ENCODE measurements around the gene RPP30. TPM values are rescaled to one million over a fixed set of nuclear protein-coding genes. Genes with fewer than 3 reads are reported as not detected.
"Not testable (repeated sequence)": the region's sequence is repeated elsewhere in the genome, so short reads cannot be mapped to it uniquely, and the experiment has no call there.

The RPP30 gene
- total RNA-seq, 1 experiment from 2014 or later: 36.6 TPM

DNA sequence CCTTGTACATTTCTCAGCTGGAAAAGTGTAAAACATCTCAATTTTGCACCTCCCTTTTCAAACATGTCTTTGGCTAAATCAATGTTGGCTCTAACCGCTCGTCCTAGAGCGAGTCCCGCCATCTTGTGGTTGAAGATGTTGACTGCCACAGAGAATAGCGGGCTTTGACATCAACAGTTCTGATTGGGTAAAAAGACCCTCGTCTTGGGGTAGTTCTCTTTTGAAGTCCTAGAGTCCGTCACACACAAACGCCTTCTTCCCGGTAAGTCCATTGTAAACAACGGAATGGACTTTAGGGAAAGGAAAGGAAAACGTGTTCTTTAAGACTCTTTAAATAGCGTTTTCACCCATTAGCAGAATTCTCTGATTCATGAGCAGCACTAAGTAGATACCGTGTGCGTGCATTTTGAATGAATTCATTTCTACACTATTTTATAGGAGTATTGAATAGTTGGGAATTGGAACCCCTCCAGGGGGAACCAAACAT, 452 bp upstream of the RPP30 start:
- Mint-ChIP-seq H3K4me3 (ENCODE audit: low read depth, unreplicated experiment) (peak overlapping the region; percentile 80), H3K4me1 (ENCODE audit: low read depth, unreplicated experiment) (peaks cover 15% of the 10 kb centered on the region), H3K36me3 (ENCODE audit: insufficient read depth, unreplicated experiment) (peaks cover 13% of the 10 kb centered on the region), H3K27ac (ENCODE audit: unreplicated experiment) (peak overlapping the region; percentile 56), H3K27me3 (ENCODE audit: unreplicated experiment) (peaks cover 36% of the 10 kb centered on the region), H3K9me3 (ENCODE audit: low read depth, unreplicated experiment) (peaks cover 3% of the 10 kb centered on the region)
- BruUV-seq (replicated peaks): no TSS peak
- intact Hi-C loops (cut with micrococcal nuclease; ENCODE audit: unreplicated experiment): loop anchor here (2.0 kb wide), 1 partner anchor 121 kb away; no protein-coding TSS in a partner anchor
- peak; percentile 21 for DNase-seq
- TF ChIP-seq CTCF (IDR thresholded peaks at IDR 0.05; ENCODE audit: unreplicated experiment): no peak
- CTCF ChIA-PET: interaction anchor here (0.9 to 1.1 kb wide), 2 partner anchors 10 to 17 kb away, joined by 3 to 4 read pairs; no protein-coding TSS in a partner anchor

DNA sequence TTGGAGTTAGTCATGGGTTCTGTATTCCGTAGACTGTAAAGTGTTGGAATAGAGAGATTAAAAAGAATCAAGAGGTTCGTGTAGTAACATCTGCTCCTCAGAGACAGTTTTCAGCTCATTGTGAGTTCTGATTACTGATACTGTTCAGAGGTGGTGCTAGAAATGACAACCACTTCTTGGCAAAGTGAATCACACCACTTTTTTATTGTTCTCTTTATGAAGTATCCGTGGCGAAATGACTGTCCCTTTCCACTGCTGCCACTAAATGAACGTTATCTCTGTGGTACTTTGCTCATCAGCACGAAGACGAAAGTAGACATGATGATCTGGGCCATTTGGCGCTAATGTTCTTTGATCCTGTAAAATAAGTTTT, 860 bp downstream of the RPP30 start:
- Mint-ChIP-seq H3K4me1 (ENCODE audit: low read depth, unreplicated experiment) (peaks cover 15% of the 10 kb centered on the region), H3K36me3 (ENCODE audit: insufficient read depth, unreplicated experiment) (peaks cover 19% of the 10 kb centered on the region), H3K27ac (ENCODE audit: unreplicated experiment) (peak overlapping the region; percentile 56), H3K4me3 (ENCODE audit: low read depth, unreplicated experiment) (peak overlapping the region; percentile 80), H3K27me3 (ENCODE audit: unreplicated experiment) (peaks cover 27% of the 10 kb centered on the region), H3K9me3 (ENCODE audit: low read depth, unreplicated experiment) (peaks cover 3% of the 10 kb centered on the region)
- CTCF ChIA-PET: no interaction called here
- DNase-seq: no peak
- TSS peak; percentile 62 for BruUV-seq (replicated peaks)
- no peak for TF ChIP-seq CTCF (IDR thresholded peaks at IDR 0.05; ENCODE audit: unreplicated experiment)
- intact Hi-C loops (cut with micrococcal nuclease; ENCODE audit: unreplicated experiment): no loop called here

DNA sequence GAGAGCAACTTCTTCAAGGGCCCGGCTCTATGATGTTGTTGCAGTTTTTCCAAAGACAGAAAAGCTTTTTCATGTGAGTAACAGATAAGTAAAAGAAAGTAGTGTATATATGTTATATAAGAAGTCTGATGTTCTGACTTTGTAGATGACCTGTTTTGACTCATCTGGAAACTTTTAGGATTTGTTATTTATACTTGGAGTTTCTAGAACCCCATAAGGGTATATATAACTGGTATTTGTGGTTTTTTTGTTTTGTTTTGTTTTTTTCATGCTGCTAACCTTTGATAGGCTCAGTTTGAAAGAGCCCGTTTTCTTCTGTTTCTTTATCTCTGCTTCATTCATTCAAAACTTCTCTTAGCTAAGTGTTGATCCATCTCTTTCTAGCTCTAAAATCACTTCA, 7.3 kb downstream of the RPP30 start:
- H3K4me1 Mint-ChIP-seq (ENCODE audit: low read depth, unreplicated experiment): peaks cover 5% of the 10 kb centered on the region
- peaks cover 10% of the 10 kb centered on the region for H3K36me3 Mint-ChIP-seq (ENCODE audit: insufficient read depth, unreplicated experiment)
- no peak overlapping the region for H3K27ac Mint-ChIP-seq (ENCODE audit: unreplicated experiment)

DNA sequence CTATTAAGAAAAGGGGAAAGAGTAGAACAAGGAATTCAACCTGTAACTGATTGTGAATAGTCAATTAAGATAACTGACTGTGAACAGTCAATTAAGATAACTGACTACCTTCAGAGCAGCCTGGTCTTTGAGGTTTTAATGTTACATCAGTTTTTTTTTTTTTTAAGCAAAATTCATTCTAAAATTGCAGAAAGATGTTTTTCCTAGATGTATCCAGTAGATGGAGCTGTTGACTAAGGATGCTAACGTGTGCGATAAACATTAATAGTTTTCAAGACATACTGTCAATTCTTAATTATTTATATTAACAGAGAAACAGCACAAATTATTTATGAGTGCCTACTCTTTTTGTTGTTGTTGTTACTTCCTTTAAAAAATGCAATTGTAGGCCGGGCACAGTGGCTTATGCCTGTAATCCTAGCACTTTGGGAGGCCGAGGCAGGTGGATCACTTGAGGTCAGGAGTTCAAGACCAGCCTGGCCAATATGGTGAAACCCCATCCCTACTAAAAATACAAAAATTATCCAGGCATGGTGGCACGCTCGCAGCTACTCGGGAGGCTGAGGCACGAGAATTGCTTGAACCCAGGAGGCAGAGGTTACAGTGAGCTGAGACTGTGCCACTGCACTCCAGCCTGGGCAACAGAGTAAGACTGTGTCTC, 8.4 kb downstream of the RPP30 start:
- not testable (repeated sequence) for H3K36me3 Mint-ChIP-seq (ENCODE audit: insufficient read depth, unreplicated experiment); H3K27ac Mint-ChIP-seq (ENCODE audit: unreplicated experiment); H3K9me3 Mint-ChIP-seq (ENCODE audit: low read depth, unreplicated experiment); DNase-seq; H3K27me3 Mint-ChIP-seq (ENCODE audit: unreplicated experiment); H3K4me3 Mint-ChIP-seq (ENCODE audit: low read depth, unreplicated experiment); H3K4me1 Mint-ChIP-seq (ENCODE audit: low read depth, unreplicated experiment); BruUV-seq (replicated peaks)
- peak; percentile 28 for TF ChIP-seq CTCF (IDR thresholded peaks at IDR 0.05; ENCODE audit: unreplicated experiment)
- intact Hi-C loops (cut with micrococcal nuclease; ENCODE audit: unreplicated experiment): loop anchor here (10.0 kb wide), 2 partner anchors 375 to 495 kb away; no protein-coding TSS in a partner anchor
- CTCF ChIA-PET: interaction anchor here (0.6 to 1.1 kb wide), 3 partner anchors 31 to 371 kb away, joined by 3 to 4 read pairs (median 3); no protein-coding TSS in a partner anchor

More for the DNA sequence above, 7.3 kb downstream of the RPP30 start:
- Mint-ChIP-seq H3K4me3 (ENCODE audit: low read depth, unreplicated experiment) (no peak overlapping the region), H3K9me3 (ENCODE audit: low read depth, unreplicated experiment) (no peaks in the 10 kb centered on the region), H3K27me3 (ENCODE audit: unreplicated experiment) (no peaks in the 10 kb centered on the region)
- CTCF ChIA-PET: interaction anchor here (1.1 kb wide), 1 partner anchor 372 kb away, joined by 4 read pairs; no protein-coding TSS in a partner anchor
- BruUV-seq (replicated peaks): no TSS peak
- TF ChIP-seq CTCF (IDR thresholded peaks at IDR 0.05; ENCODE audit: unreplicated experiment): no peak
- intact Hi-C loops (cut with micrococcal nuclease; ENCODE audit: unreplicated experiment): no loop called here
- no peak for DNase-seq
